SJSA1 (cell line): ENCODE measurements around the gene FXYD6. TPM values are rescaled to one million over a fixed set of nuclear protein-coding genes. Genes with fewer than 3 reads are reported as not detected.

Source experiments
- DNase-seq, 2 experiments: peaks; one replicate each; pipeline ENCODE4 v3.0.0-alpha.2; 2015 to 2020; ENCODE audit warnings: low spot score in 2 of 2, low read depth in 1 of 2
- H3K27ac ChIP-seq: fragments of 250-450 bp; sonication (Bioruptor Pico); 2 replicates; pipeline ENCODE4 v1.5.1; 2020; ENCODE audit warnings: mild to moderate bottlenecking, moderate library complexity
- H3K27me3 ChIP-seq: fragments of 250-450 bp; sonication (Bioruptor Pico); replicated peaks from 2 replicates; pipeline ENCODE4 v1.5.1; 2020; ENCODE audit warnings: mild to moderate bottlenecking, moderate library complexity
- H3K36me3 ChIP-seq: fragments of 250-450 bp; sonication (Bioruptor Pico); 2 replicates; pipeline ENCODE4 v1.5.1; 2020; ENCODE audit warnings: mild to moderate bottlenecking
- H3K4me1 ChIP-seq: fragments of 250-450 bp; sonication (Bioruptor Pico); replicated peaks from 2 replicates; pipeline ENCODE4 v1.6.1; 2021; ENCODE audit warnings: mild to moderate bottlenecking
- H3K4me3 ChIP-seq: fragments of 250-450 bp; sonication (Bioruptor Pico); 2 replicates; pipeline ENCODE4 v1.5.1; 2020; ENCODE audit warnings: mild to moderate bottlenecking
- H3K9me3 ChIP-seq: fragments of 250-450 bp; sonication (Bioruptor Pico); replicated peaks from 2 replicates; pipeline ENCODE4 v1.5.1; 2020; ENCODE audit warnings: mild to moderate bottlenecking
- total RNA-seq: library from RNA; depleted of rRNA; stranded (reverse); fragments of >200 nt; shearing (Covaris generic); gene quantifications from 2 replicates; pipeline ENCODE4 v1.2.3, GENCODE V29; 2014

Gene FXYD6
- total RNA-seq, 1 experiment from 2014 or later, result 0.05 TPM

GRCh38 chr11:117849781-117850414 is 26.6 kb downstream of the FXYD6 start:
- H3K4me1 ChIP-seq, result no peaks in the 10 kb centered on the region
- no peaks in the 10 kb centered on the region for H3K9me3 ChIP-seq
- no peak overlapping the region for H3K4me3 ChIP-seq
- DNase-seq, result no peak
- no peaks in the 10 kb centered on the region for H3K36me3 ChIP-seq
- H3K27me3 ChIP-seq, result no peaks in the 10 kb centered on the region
- no peak overlapping the region for H3K27ac ChIP-seq

DNA sequence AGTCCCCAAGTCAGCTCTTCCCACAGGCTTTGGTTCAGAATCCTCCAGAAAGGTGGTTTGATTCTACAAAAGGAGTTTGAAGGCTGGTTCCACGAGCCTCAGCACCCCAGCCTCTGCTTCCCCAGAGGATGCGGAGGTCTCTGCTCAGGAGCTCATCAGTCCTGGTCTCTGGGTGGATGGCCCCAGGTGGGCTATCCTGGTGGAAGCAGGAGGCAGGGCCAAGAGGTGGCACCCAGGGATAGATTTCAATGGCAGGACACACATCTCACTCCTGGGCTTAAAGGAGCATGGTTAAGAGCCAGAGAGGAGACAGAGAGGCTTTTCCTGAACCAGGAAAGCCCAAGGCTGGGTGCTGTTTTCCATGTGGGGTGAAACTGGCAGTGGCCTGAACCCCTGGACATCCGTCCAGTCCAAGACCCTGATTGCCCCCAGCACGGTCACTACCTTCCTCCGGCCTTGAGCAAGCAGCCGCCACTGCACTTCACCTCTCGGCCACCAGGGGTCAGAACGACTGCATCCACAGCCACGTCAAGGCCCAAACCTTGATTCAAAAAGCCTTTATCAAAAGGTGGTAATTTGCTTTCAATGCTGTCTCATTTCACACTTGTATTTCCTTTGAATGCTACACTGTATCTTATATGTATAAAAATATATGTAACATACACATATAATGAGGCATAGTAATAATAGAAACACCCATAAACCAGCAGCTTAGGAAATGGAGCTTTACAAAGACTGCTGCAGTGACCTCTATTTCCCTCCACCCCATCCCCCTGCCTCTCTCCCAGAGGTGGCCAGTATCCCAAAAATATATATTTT is 32.6 kb downstream of the FXYD6 start:
- Histone ChIP-seq H3K27ac (no peak overlapping the region), H3K4me3 (no peak overlapping the region), H3K4me1 (no peaks in the 10 kb centered on the region), H3K9me3 (no peaks in the 10 kb centered on the region), H3K27me3 (no peaks in the 10 kb centered on the region), H3K36me3 (no peaks in the 10 kb centered on the region)
- DNase-seq, result peak; percentile 30 to 56

DNA sequence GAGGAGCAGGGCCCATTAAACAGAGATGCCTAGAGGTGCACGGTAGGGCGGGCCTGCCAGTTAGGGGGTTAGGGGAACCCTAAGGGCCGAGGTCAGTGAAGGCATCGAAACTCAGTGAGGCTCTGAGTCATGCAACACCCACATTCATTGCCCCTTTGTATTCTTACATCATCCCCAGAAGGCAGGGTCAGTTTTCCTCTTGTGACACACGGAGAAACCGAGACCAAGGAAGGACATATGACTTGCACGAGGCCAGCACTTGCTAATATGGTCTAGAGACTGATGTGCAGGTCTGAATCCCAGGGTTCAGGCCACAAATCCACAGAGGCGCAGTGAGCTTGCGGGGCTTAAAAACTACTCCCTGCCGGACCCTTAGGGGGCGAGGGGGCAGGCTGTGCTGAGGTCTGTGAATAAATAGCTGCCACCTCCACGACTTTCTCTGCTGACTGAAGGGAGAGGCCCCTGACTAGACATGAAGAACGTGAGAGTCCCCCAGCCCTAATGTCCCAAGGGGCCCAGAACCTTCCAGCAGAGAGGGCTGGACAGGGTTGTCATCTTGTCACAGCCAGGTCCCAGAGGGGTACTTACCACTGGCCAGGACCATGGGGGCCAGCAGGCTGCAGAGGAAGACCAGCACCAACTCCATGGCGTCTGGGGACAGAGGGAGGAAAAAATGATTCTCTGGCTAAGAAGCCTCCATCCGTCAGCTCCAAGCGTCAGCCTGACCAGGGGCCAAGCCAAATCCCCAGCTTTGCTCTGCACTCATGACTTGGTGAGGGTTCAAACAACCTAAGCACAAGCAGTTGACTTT is 34.1 kb downstream of the FXYD6 start:
- Histone ChIP-seq H3K27ac (no peak overlapping the region), H3K9me3 (no peaks in the 10 kb centered on the region), H3K27me3 (no peaks in the 10 kb centered on the region), H3K4me1 (no peaks in the 10 kb centered on the region), H3K36me3 (no peaks in the 10 kb centered on the region), H3K4me3 (no peak overlapping the region)
- peak in 1 of 2 experiments; percentile 16 for DNase-seq

- H3K4me1 ChIP-seq, result no peaks in the 10 kb centered on the region
- no peaks in the 10 kb centered on the region for H3K27me3 ChIP-seq
- no peaks in the 10 kb centered on the region for H3K9me3 ChIP-seq
- no peak overlapping the region for H3K27ac ChIP-seq
- no peaks in the 10 kb centered on the region for H3K36me3 ChIP-seq
- no peak overlapping the region for H3K4me3 ChIP-seq
- no peak for DNase-seq
Observed at GRCh38 chr11:117841551-117842031, 34.9 kb downstream of the FXYD6 start.

DNA sequence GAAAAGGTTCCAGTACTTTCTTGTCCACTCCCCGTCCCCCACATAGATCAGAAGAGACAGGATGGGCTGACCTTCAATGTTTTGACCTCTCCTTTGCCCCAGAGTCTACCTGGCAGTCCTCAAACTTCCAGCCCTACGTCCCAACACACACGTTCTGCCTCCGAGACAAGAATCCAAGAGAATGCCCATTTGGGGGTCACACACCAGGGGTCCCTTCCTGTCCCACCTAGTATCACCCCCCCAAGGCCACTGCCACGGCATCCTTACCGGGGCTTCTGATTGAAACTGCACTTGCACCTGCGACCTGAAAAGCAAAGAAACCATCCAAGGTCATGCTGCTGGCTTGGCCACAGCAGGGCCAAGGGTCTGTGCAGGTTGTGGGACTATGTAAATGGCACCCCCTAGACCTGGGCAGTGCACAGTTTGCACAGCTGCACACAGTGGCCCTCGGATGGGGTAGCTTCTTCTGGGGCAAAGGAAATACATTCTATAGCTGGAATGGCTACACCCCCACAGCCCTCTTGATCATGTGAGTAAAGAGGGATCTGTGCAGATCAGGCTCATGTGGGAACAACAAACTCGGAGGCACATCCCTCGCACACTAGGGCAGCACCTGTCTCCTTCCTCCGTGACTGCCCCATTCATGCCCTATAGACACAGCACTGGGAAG is 35.4 kb downstream of the FXYD6 start:
- no peaks in the 10 kb centered on the region for H3K27me3 ChIP-seq
- no peaks in the 10 kb centered on the region for H3K36me3 ChIP-seq
- H3K4me1 ChIP-seq, result no peaks in the 10 kb centered on the region
- no peaks in the 10 kb centered on the region for H3K9me3 ChIP-seq
- DNase-seq, result peak in 1 of 2 experiments; percentile 12
- H3K27ac ChIP-seq, result no peak overlapping the region
- no peak overlapping the region for H3K4me3 ChIP-seq

DNA sequence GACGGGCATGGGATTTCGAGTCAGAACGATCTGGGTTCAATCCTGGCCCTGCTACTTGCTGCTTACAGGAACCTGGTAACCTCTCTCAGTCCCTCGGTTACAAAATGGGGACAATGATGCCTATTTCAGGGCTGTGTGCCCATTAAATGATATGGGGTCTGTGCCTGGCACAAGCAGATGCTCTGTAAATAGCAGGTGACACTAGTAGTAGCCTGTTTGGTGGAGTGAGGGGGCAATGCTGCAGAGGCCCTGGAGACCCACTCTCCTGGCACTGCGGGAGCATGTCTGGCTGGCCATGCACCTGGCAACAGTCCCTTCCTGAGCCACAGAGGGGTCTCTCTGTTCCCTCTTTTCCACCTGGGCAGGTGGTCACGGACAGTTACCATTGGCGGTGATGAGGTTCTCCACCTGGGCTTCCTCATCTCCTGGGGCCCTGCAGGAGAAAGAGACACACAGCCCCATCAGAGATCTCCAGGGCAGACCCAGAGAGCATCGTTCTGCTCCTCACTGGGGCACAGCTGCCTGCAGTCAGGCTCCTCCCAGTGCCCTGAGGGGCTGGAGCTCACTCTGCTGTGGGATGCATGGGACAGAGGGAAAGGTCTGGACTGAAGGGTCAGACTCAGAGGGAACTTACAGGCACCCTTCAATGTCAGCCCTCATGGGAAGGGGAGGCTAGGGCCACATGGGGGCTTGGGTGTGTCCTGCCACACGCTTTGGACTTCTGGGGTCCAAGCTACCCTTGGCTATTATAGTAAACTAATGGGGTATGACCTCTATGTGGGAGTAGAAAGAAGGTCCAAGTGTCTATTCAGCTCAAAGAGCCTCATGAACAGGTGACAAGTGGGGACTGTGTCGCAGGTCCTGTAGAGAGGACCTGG is 36.3 kb downstream of the FXYD6 start:
- peak in 1 of 2 experiments; percentile 6 for DNase-seq
- Histone ChIP-seq H3K9me3 (no peaks in the 10 kb centered on the region), H3K27ac (no peak overlapping the region), H3K4me3 (no peak overlapping the region), H3K27me3 (no peaks in the 10 kb centered on the region), H3K36me3 (no peaks in the 10 kb centered on the region), H3K4me1 (no peaks in the 10 kb centered on the region)

- Histone ChIP-seq H3K9me3 (no peaks in the 10 kb centered on the region), H3K4me3 (no peak overlapping the region), H3K4me1 (no peaks in the 10 kb centered on the region), H3K36me3 (no peaks in the 10 kb centered on the region), H3K27ac (no peak overlapping the region), H3K27me3 (no peaks in the 10 kb centered on the region)
- peak in 1 of 2 experiments; percentile 9 for DNase-seq
Observed at GRCh38 chr11:117839380-117839881, 37.0 kb downstream of the FXYD6 start.

DNA sequence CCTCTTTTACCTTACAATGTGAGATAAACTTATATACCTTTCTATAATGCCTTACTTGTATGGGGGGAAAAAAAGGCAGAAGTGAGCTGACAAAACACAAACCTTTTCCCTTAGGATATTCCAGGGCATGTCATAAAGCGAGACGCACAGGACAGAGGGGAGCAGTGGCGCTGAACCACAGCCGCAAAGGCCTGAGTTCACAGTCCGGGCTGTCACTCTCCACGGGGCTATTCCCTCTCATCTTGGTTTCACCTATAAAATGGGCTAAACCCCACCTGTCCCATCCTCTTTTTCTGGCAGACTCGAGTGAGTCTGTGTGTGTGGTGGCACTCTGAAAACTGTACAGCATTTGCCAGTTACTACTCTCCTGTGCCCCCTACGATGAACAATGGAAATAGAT is 37.6 kb downstream of the FXYD6 start:
- no peaks in the 10 kb centered on the region for H3K36me3 ChIP-seq
- no peak overlapping the region for H3K4me3 ChIP-seq
- DNase-seq, result peak in 1 of 2 experiments; percentile 7
- H3K27me3 ChIP-seq, result no peaks in the 10 kb centered on the region
- no peaks in the 10 kb centered on the region for H3K9me3 ChIP-seq
- H3K4me1 ChIP-seq, result no peaks in the 10 kb centered on the region
- H3K27ac ChIP-seq, result no peak overlapping the region

GRCh38 chr11:117837791-117838190 is 38.7 kb downstream of the FXYD6 start:
- no peak overlapping the region for H3K27ac ChIP-seq
- no peak overlapping the region for H3K4me3 ChIP-seq
- no peaks in the 10 kb centered on the region for H3K9me3 ChIP-seq
- no peaks in the 10 kb centered on the region for H3K27me3 ChIP-seq
- H3K36me3 ChIP-seq, result no peaks in the 10 kb centered on the region
- H3K4me1 ChIP-seq, result no peaks in the 10 kb centered on the region
- no peak for DNase-seq

DNA sequence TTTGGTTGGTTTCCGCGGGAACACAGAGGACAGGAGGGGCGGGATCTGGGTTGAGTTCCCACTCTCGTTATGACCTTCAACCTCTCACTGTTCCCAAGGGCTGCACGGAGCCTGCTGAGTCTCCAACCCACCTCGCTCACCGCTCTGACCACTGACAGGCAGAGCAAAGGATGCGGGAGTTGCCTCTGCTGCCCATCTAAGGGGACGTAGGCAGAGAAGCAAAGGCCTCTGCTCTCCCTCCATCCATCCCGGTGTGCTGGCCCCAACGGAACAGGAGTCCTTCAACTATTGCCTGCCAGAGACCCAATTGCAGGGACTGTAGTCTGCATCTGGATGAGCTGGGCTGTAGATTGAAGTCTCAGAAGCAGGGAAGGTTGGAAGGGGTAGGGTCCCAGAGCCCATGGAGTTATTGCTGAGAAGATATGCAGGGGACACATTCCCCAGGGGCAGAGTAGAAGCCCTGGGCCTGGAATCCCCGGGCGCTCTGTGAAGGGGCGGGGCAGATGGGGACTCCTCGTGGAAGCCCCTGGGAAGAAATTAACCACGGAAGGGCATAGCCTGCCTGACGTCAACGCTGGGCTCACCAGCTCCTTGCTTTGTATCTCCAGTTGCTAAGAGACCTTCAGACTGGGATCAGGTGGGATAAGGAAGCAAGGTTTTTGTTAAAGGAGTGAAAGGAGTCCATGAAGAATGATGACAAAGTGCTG is 39.2 kb downstream of the FXYD6 start:
- no peak overlapping the region for H3K4me3 ChIP-seq
- H3K9me3 ChIP-seq, result no peaks in the 10 kb centered on the region
- H3K36me3 ChIP-seq, result no peaks in the 10 kb centered on the region
- DNase-seq, result no peak
- no peaks in the 10 kb centered on the region for H3K4me1 ChIP-seq
- H3K27ac ChIP-seq, result no peak overlapping the region
- H3K27me3 ChIP-seq, result no peaks in the 10 kb centered on the region

DNA sequence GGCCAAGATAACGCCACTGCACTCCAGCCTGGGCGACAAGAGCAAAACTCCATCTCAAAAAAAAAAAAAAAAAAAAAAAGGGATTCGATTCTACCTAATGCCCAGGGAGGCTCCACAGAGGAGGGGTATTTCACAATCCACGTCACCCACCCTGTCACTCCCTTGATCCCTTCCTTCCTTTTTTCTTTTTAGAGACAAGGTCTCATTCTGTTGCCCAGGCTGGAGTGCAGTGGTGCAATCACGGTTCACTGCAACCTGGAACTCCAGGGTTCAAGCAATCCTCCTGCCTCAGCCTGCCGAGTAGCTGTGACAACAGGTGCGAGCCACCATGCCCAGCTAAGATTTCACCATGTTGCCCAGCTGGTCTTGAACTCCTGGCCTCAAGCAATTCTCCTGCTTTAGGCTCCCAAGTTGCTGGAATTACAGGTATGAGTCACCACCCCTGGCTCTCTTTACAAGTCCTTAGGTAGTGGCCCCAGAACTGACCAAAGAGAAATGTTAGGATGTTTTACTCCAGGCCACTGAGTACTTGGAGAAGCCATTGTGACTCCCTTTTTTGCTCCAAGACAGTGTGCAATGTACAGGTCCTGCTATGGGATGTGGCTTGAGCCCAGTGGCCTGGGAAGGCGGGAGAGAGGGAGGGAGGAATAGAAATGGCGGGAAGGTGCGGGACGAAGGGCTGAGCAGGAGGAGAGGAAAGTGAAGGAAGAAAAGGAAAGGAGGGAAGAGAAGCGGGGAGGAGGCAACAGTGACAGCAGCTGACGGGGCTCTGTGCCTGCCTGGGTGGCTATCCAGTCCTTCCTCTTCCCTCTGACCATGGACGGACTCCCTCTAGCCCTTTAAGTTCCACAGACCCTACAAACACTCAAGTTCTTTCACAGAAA is 40.1 kb downstream of the FXYD6 start:
- no peaks in the 10 kb centered on the region for H3K36me3 ChIP-seq
- H3K27me3 ChIP-seq, result no peaks in the 10 kb centered on the region
- H3K27ac ChIP-seq, result no peak overlapping the region
- no peak overlapping the region for H3K4me3 ChIP-seq
- no peaks in the 10 kb centered on the region for H3K4me1 ChIP-seq
- H3K9me3 ChIP-seq, result no peaks in the 10 kb centered on the region
- no peak for DNase-seq
